HEK293 (cell line): ENCODE data around the gene NCKAP5L.

ENCODE experiments used
- CTCF ChIA-PET: fragments of 350-600 bp; formaldehyde crosslinking; extraction: SDS; loops from one replicate; lab custom pipeline; 2021; ENCODE audit warnings: antibody characterized with exemption; lab: Yijun Ruan, JAX
- POLR2A ChIA-PET: fragments of 300-600 bp; formaldehyde crosslinking; extraction: SDS; loops from one replicate; lab custom pipeline; 2020; ENCODE audit warnings: antibody characterized with exemption, inconsistent platforms; lab: Yijun Ruan, JAX
- H3K27ac ChIP-seq: fragments of 200-500 bp; sonication (Bioruptor generic); 2 replicates; pipeline ENCODE4 v1.5.1; 2014; ENCODE audit warnings: low read depth, low read length, control low read depth, inconsistent platforms; ENCODE audit errors: extremely low read depth
- H3K36me3 ChIP-seq, 2 experiments: fragments of 200-500 bp in 1 of 2; sonication (Bioruptor generic) in 1 of 2; 1 replicate in 1 of 2; 2 replicates in 1 of 2; pipeline ENCODE4 v1.5.1; 2014 to 2017; ENCODE audit warnings: inconsistent platforms in 2 of 2, low read length in 2 of 2; ENCODE audit not compliant: control insufficient read depth in 2 of 2, insufficient read depth in 1 of 2
- H3K4me1 ChIP-seq: fragments of 200-500 bp; sonication (Bioruptor generic); 2 replicates; pipeline ENCODE4 v1.5.1; 2014; ENCODE audit warnings: mild to moderate bottlenecking, low read length, inconsistent platforms; ENCODE audit not compliant: control insufficient read depth, insufficient read depth
- H3K4me3 ChIP-seq: 2 replicates; pipeline ENCODE4 v1.5.1; 2011; ENCODE audit warnings: low read depth, mild to moderate bottlenecking, control low read depth, low read length, moderate library complexity
- H3K9me3 ChIP-seq: fragments of 200-500 bp; sonication (Bioruptor generic); 2 replicates; pipeline ENCODE4 v1.5.1; 2014; ENCODE audit warnings: low read depth, low read length, inconsistent platforms; ENCODE audit not compliant: control insufficient read depth, insufficient read depth
- EGR2 ChIP-seq: fragments of 450-650 bp; formaldehyde crosslinking; IDR thresholded peaks from 2 replicates; pipeline ENCODE4 v1.5.1; 2016; ENCODE audit warnings: low read depth, missing biosample characterization, missing genetic modification characterization
- HOXC10 ChIP-seq: sonication (generic); formaldehyde crosslinking; IDR thresholded peaks from 2 replicates; pipeline ENCODE4 v1.8.1; 2023; ENCODE audit warnings: mild to moderate bottlenecking, missing genetic modification reagents
- KLF9 ChIP-seq: fragments of 450-650 bp; formaldehyde crosslinking; IDR thresholded peaks from 2 replicates; pipeline ENCODE4 v1.5.1; 2016; ENCODE audit warnings: missing biosample characterization, missing genetic modification characterization, low read depth
- OSR2 ChIP-seq: fragments of 450-650 bp; formaldehyde crosslinking; IDR thresholded peaks from 2 replicates; pipeline ENCODE4 v1.5.1; 2016; ENCODE audit warnings: missing biosample characterization, missing genetic modification characterization
- TRIM28 ChIP-seq: IDR thresholded peaks from 2 replicates; pipeline ENCODE4 v1.6.1; 2011; ENCODE audit warnings: low read length, control low read depth, borderline replicate concordance
- TSHZ1 ChIP-seq: fragments of 450-650 bp; formaldehyde crosslinking; IDR thresholded peaks from 2 replicates; pipeline ENCODE4 v1.5.1; 2016; ENCODE audit warnings: missing biosample characterization, missing genetic modification characterization, borderline replicate concordance
- ZFHX2 ChIP-seq: fragments of 450-650 bp; formaldehyde crosslinking; conservative IDR thresholded peaks from 2 replicates; pipeline ENCODE4 v1.5.1; 2016; ENCODE audit warnings: missing biosample characterization, missing genetic modification characterization
- ZNF19 ChIP-seq: fragments of 450-650 bp; formaldehyde crosslinking; IDR thresholded peaks from 2 replicates; pipeline ENCODE4; 2016; ENCODE audit warnings: missing biosample characterization, missing genetic modification characterization, low read depth
- ZNF341 ChIP-seq: fragments of 450-650 bp; formaldehyde crosslinking; IDR thresholded peaks from 2 replicates; pipeline ENCODE4; 2016; ENCODE audit warnings: low read depth, missing biosample characterization, missing genetic modification characterization
- ZNF350 ChIP-seq: fragments of 450-650 bp; formaldehyde crosslinking; IDR thresholded peaks from 2 replicates; pipeline ENCODE4 v1.5.0; 2017; ENCODE audit warnings: missing biosample characterization, mild to moderate bottlenecking, missing genetic modification characterization
- ZNF366 ChIP-seq: fragments of 450-650 bp; formaldehyde crosslinking; conservative IDR thresholded peaks from 2 replicates; pipeline ENCODE4 v1.5.1; 2016; ENCODE audit warnings: missing biosample characterization, missing genetic modification characterization
- ZNF423 ChIP-seq: fragments of 450-650 bp; formaldehyde crosslinking; IDR thresholded peaks from 2 replicates; pipeline ENCODE4 v1.5.1; 2016; ENCODE audit warnings: missing biosample characterization, missing genetic modification characterization
- ZNF433 ChIP-seq: fragments of 450-650 bp; formaldehyde crosslinking; IDR thresholded peaks from 2 replicates; pipeline ENCODE4 v1.5.1; 2016; ENCODE audit warnings: missing biosample characterization, missing genetic modification characterization, low read depth
- ZNF473 ChIP-seq: fragments of 450-650 bp; formaldehyde crosslinking; IDR thresholded peaks from 2 replicates; pipeline ENCODE4 v1.5.1; 2017; ENCODE audit warnings: missing biosample characterization, missing genetic modification characterization
- ZNF510 ChIP-seq: fragments of 450-650 bp; formaldehyde crosslinking; IDR thresholded peaks from 2 replicates; pipeline ENCODE4 v1.5.1; 2018; ENCODE audit warnings: mild to moderate bottlenecking, missing genetic modification characterization, missing biosample characterization; ENCODE audit not compliant: insufficient replicate concordance
- ZNF544 ChIP-seq: fragments of 450-650 bp; formaldehyde crosslinking; IDR thresholded peaks from 2 replicates; pipeline ENCODE4 v1.5.0; 2017; ENCODE audit warnings: missing biosample characterization, missing genetic modification characterization
- ZNF555 ChIP-seq: fragments of 450-650 bp; formaldehyde crosslinking; conservative IDR thresholded peaks from 2 replicates; pipeline ENCODE4 v1.5.1; 2017; ENCODE audit warnings: missing biosample characterization, mild to moderate bottlenecking, missing genetic modification characterization, inconsistent platforms
- ZNF610 ChIP-seq: fragments of 450-650 bp; formaldehyde crosslinking; IDR thresholded peaks from 2 replicates; pipeline ENCODE4 v1.5.1; 2016; ENCODE audit warnings: missing biosample characterization, missing genetic modification characterization, borderline replicate concordance
- ZNF621 ChIP-seq: fragments of 450-650 bp; formaldehyde crosslinking; IDR thresholded peaks from 2 replicates; pipeline ENCODE4 v1.5.1; 2017; ENCODE audit warnings: missing biosample characterization, missing genetic modification characterization
- ZNF629 ChIP-seq: fragments of 450-650 bp; formaldehyde crosslinking; IDR thresholded peaks from 2 replicates; pipeline ENCODE4 v1.5.1; 2017; ENCODE audit warnings: missing biosample characterization, missing genetic modification characterization
- ZNF658 ChIP-seq: fragments of 450-650 bp; formaldehyde crosslinking; IDR thresholded peaks from 2 replicates; pipeline ENCODE4; 2016; ENCODE audit warnings: missing biosample characterization, missing genetic modification characterization
- ZNF664 ChIP-seq: fragments of 450-650 bp; formaldehyde crosslinking; IDR thresholded peaks from 2 replicates; pipeline ENCODE4 v1.5.1; 2016; ENCODE audit warnings: missing biosample characterization, missing genetic modification characterization
- ZNF791 ChIP-seq: fragments of 450-650 bp; formaldehyde crosslinking; IDR thresholded peaks from 2 replicates; pipeline ENCODE4 v1.5.1; 2016; ENCODE audit warnings: missing biosample characterization, missing genetic modification characterization
- ZNF830 ChIP-seq: fragments of 450-650 bp; IDR thresholded peaks from 2 replicates; pipeline ENCODE4 v1.5.0; 2018; ENCODE audit warnings: missing biosample characterization, missing genetic modification characterization, low read depth, mild to moderate bottlenecking, moderate library complexity
- TF ChIP-seq, protein P1 (sequence below): fragments of 450-650 bp; formaldehyde crosslinking; IDR thresholded peaks from 2 replicates; pipeline ENCODE4 v1.5.1; 2016; ENCODE audit warnings: missing biosample characterization, missing genetic modification characterization, low read depth
- TF ChIP-seq, protein P2 (sequence below): IDR thresholded peaks from 2 replicates; pipeline ENCODE4 v1.6.1; 2011; ENCODE audit warnings: mild to moderate bottlenecking, low read depth, low read length, borderline replicate concordance

Gene NCKAP5L

DNA sequence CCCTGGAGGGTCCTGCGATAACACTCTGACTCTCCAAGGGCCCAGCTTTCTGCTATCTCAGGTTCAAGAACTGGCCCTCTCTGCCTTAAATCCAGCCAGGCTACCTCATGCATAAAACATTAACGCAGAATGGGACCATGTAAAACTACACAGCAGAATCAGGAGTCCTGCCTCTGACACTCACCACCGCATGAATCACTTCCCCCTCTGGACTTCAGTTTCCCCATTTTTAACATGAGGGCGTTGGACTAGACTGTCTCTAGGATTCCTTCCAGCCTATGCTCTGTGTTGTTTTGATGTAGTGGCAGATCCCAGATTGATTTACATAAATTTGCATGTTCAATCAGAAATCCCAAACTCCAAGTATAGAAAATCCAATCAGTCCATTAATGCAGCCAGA lies 3.3 kb downstream of the NCKAP5L start:
- ChIA-PET POLR2A (no interaction called here), CTCF (no interaction called here)
- Histone ChIP-seq H3K9me3 (no peaks in the 10 kb centered on the region), H3K4me3 (no peak overlapping the region), H3K27ac (no peak overlapping the region), H3K36me3 (peaks cover 4 to 30% of the 10 kb centered on the region in 2 experiments; a peak in 1 of 3 replicates), H3K4me1 (peaks cover 22% of the 10 kb centered on the region)
- TF ChIP-seq ZNF350 (tag by site-specific recombination) = no peak

- Histone ChIP-seq H3K9me3 (no peaks in the 10 kb centered on the region), H3K27ac (no peak overlapping the region), H3K4me1 (peaks cover 22% of the 10 kb centered on the region), H3K4me3 (no peak overlapping the region), H3K36me3 (peaks cover 4 to 32% of the 10 kb centered on the region in 2 experiments; a peak in 1 of 3 replicates)
- ChIA-PET POLR2A (no interaction called here), CTCF (no interaction called here)
- TF ChIP-seq ZNF510 (tag by site-specific recombination) = no peak
- TF ChIP-seq ZNF473 (tag by site-specific recombination) = no peak
- TF ChIP-seq ZNF341 (tag by site-specific recombination) = no peak
- no peak for TF ChIP-seq ZNF433 (tag by site-specific recombination)
- TF ChIP-seq ZNF830 = no peak
Measured at GRCh38 chr12:49824416-49824815, 3.8 kb downstream of the NCKAP5L start.

GRCh38 chr12:49823951-49824350 lies 4.3 kb downstream of the NCKAP5L start:
- TF ChIP-seq ZNF664 (tag by site-specific recombination) (no peak), ZNF621 (tag by site-specific recombination) (no peak), ZNF544 (tag by site-specific recombination) (no peak), ZNF366 (tag by site-specific recombination) (no peak), KLF9 (tag by site-specific recombination) (no peak), TSHZ1 (tag by site-specific recombination) (no peak), ZNF555 (tag by site-specific recombination) (no peak), TRIM28 (no peak), ZNF658 (tag by site-specific recombination) (no peak), ZNF610 (tag by site-specific recombination) (no peak), OSR2 (tag by site-specific recombination) (no peak), HOXC10 (CRISPR knock-in tag) (no peak), ZFHX2 (tag by site-specific recombination) (no peak), EGR2 (tag by site-specific recombination) (no peak), ZNF423 (no peak), ZNF19 (tag by site-specific recombination) (no peak), ZNF791 (no peak), ZNF629 (tag by site-specific recombination) (no peak)
- TF ChIP-seq, protein P1, sequence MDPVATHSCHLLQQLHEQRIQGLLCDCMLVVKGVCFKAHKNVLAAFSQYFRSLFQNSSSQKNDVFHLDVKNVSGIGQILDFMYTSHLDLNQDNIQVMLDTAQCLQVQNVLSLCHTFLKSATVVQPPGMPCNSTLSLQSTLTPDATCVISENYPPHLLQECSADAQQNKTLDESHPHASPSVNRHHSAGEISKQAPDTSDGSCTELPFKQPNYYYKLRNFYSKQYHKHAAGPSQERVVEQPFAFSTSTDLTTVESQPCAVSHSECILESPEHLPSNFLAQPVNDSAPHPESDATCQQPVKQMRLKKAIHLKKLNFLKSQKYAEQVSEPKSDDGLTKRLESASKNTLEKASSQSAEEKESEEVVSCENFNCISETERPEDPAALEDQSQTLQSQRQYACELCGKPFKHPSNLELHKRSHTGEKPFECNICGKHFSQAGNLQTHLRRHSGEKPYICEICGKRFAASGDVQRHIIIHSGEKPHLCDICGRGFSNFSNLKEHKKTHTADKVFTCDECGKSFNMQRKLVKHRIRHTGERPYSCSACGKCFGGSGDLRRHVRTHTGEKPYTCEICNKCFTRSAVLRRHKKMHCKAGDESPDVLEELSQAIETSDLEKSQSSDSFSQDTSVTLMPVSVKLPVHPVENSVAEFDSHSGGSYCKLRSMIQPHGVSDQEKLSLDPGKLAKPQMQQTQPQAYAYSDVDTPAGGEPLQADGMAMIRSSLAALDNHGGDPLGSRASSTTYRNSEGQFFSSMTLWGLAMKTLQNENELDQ = no peak
- TF ChIP-seq, protein P2, sequence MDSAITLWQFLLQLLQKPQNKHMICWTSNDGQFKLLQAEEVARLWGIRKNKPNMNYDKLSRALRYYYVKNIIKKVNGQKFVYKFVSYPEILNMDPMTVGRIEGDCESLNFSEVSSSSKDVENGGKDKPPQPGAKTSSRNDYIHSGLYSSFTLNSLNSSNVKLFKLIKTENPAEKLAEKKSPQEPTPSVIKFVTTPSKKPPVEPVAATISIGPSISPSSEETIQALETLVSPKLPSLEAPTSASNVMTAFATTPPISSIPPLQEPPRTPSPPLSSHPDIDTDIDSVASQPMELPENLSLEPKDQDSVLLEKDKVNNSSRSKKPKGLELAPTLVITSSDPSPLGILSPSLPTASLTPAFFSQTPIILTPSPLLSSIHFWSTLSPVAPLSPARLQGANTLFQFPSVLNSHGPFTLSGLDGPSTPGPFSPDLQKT = no peak
- Histone ChIP-seq H3K9me3 (no peaks in the 10 kb centered on the region), H3K36me3 (peaks cover 4 to 32% of the 10 kb centered on the region in 2 experiments; a peak in 2 of 3 replicates), H3K27ac (no peak overlapping the region), H3K4me3 (no peak overlapping the region), H3K4me1 (peaks cover 18% of the 10 kb centered on the region; the same call in 1 of the 2 replicates)
- POLR2A ChIA-PET = no interaction called here
- CTCF ChIA-PET = interaction anchor here (0.7 kb wide), 1 partner anchor 225 kb away, joined by 3 read pairs; no protein-coding TSS in a partner anchor
